Panc1 (cell line): Measurements from ENCODE around the gene KRT26. TPM values are rescaled to one million over a fixed set of nuclear protein-coding genes. Genes with fewer than 3 reads are reported as not detected.

Source experiments
- ATAC-seq: fragments of 200-7000 bp; cut with Tn5 transposase; 2 replicates; pipeline ENCODE4 v1.9.1; 2020; ENCODE audit warnings: mild to moderate bottlenecking, moderate library complexity
- BruUV-seq: library from RNA; stranded (reverse); fragments of 400-500 nt; replicated peaks from 2 replicates; lab custom pipeline; 2021; lab: Mats Ljungman, UMichigan
- CTCF ChIA-PET: fragments of 300-600 bp; sonication (Branson Sonifier 250); formaldehyde crosslinking; loops from one replicate; lab custom pipeline; 2022; ENCODE audit warnings: antibody characterized with exemption; lab: Charles Lee
- POLR2A ChIA-PET: fragments of 300-600 bp; sonication (Branson Sonifier 250); formaldehyde crosslinking; loops from one replicate; lab custom pipeline; 2022; ENCODE audit warnings: antibody characterized with exemption; lab: Charles Lee
- DNase-seq: peaks from one replicate; pipeline ENCODE4 v3.0.0-alpha.2; 2010; ENCODE audit warnings: low read depth, low spot score
- H3K27ac ChIP-seq: 2 replicates; pipeline ENCODE4 v1.5.1; 2011; ENCODE audit warnings: mild to moderate bottlenecking, low read length, inconsistent platforms
- H3K27me3 ChIP-seq: fragments of 200-500 bp; sonication (Bioruptor generic); 2 replicates; pipeline ENCODE4 v1.6.0; 2014; ENCODE audit warnings: low read length, inconsistent platforms; ENCODE audit not compliant: control insufficient read depth, insufficient read depth
- H3K36me3 ChIP-seq: fragments of 200-500 bp; sonication (Bioruptor generic); 2 replicates; pipeline ENCODE4 v1.5.1; 2014; ENCODE audit warnings: inconsistent platforms, mild to moderate bottlenecking, low read length, moderate library complexity; ENCODE audit not compliant: control insufficient read depth, insufficient read depth
- H3K4me1 ChIP-seq: 2 replicates; pipeline ENCODE4 v1.5.1; 2011; ENCODE audit warnings: inconsistent platforms, mild to moderate bottlenecking, low read length, moderate library complexity; ENCODE audit not compliant: control insufficient read depth, insufficient read depth
- H3K4me3 ChIP-seq, 2 experiments: 2 replicates each; pipeline ENCODE4 v1.5.1; 2011 to 2012; ENCODE audit warnings: low read depth in 2 of 2, low read length in 2 of 2, mild to moderate bottlenecking in 2 of 2, inconsistent platforms in 1 of 2, moderate library complexity in 1 of 2
- H3K9me3 ChIP-seq: fragments of 200-500 bp; sonication (Bioruptor generic); 2 replicates; pipeline ENCODE4 v1.5.1; 2014; ENCODE audit warnings: low read depth, mild to moderate bottlenecking, inconsistent platforms, low read length, moderate library complexity; ENCODE audit not compliant: control insufficient read depth, insufficient read depth
- CTCF ChIP-seq: fragments of 450-650 bp; IDR thresholded peaks from 2 replicates; pipeline ENCODE4 v1.5.1; 2017; ENCODE audit warnings: mild to moderate bottlenecking
- POLR2AphosphoS5 ChIP-seq: IDR thresholded peaks from 2 replicates; pipeline ENCODE4 v1.6.1; 2012; ENCODE audit warnings: mild to moderate bottlenecking, low read depth, low read length, moderate library complexity
- REST ChIP-seq, 2 experiments: IDR thresholded peaks; 2 replicates each; pipeline ENCODE4 v1.6.1; 2011 to 2012; ENCODE audit warnings: low read depth in 2 of 2, control low read depth in 1 of 2, low read length in 1 of 2, mild to moderate bottlenecking in 1 of 2, moderate library complexity in 1 of 2; ENCODE audit not compliant: insufficient read depth in 1 of 2
- SIN3A ChIP-seq: IDR thresholded peaks from 2 replicates; pipeline ENCODE4 v1.6.1; 2012; ENCODE audit warnings: low read depth, mild to moderate bottlenecking, low read length, moderate library complexity, borderline replicate concordance; ENCODE audit not compliant: insufficient read depth
- TCF7L2 ChIP-seq: IDR thresholded peaks from 2 replicates; pipeline ENCODE4 v1.6.1; 2011; ENCODE audit warnings: mild to moderate bottlenecking, low read depth, low read length, inconsistent platforms
- in situ Hi-C: cut with HindIII; loops from 2 replicates; pipeline ENCODE4 v1.10.0; 2016; ENCODE audit warnings: low sequenced_read_pairs, low pct_unique_long_range_greater_than_20kb
- intact Hi-C: fragments of 100-400 bp; cut with micrococcal nuclease; formaldehyde crosslinking; loops from one replicate; pipeline ENCODE4 v1.10.0; 2022; ENCODE audit not compliant: unreplicated experiment
- total RNA-seq: library from RNA; stranded (reverse); gene quantifications from one replicate; pipeline ENCODE4 v1.2.1, GENCODE V29; 2021; ENCODE audit not compliant: unreplicated experiment

The KRT26 gene
- total RNA-seq, 1 experiment from 2014 or later = not detected

- ChIA-PET POLR2A (interaction anchor here (0.6 kb wide), 1 partner anchor 624 kb away, joined by 5 read pairs; no protein-coding TSS in a partner anchor), CTCF (interaction anchor here (0.5 to 0.6 kb wide), 2 partner anchors 39 to 1086 kb away, joined by 4 to 6 read pairs; no protein-coding TSS in a partner anchor)
- no TSS peak for BruUV-seq
- Histone ChIP-seq H3K9me3 (no peaks in the 10 kb centered on the region), H3K4me3 (no peak overlapping the region), H3K27me3 (peaks cover 8% of the 10 kb centered on the region), H3K27ac (no peak overlapping the region), H3K4me1 (no peaks in the 10 kb centered on the region), H3K36me3 (no peaks in the 10 kb centered on the region)
- TF ChIP-seq REST (IDR thresholded peaks at IDR 0.05; ENCODE audit: insufficient read depth in 1 of 2, low read depth in 2 of 2, low read length in 1 of 2) (no peak), TCF7L2 (no peak), POLR2AphosphoS5 (no peak), SIN3A (no peak), CTCF (no peak)
- DNase-seq = no peak
- ATAC-seq = no peak
- in situ Hi-C loops (no loop called here), intact Hi-C loops (no loop called here)
Measured at GRCh38 chr17:40753804-40754203, 18.2 kb downstream of the KRT26 start.

GRCh38 chr17:40751065-40751464, 20.9 kb downstream of the KRT26 start:
- Histone ChIP-seq H3K4me3 (no peak overlapping the region), H3K27ac (no peak overlapping the region), H3K36me3 (no peaks in the 10 kb centered on the region), H3K9me3 (no peaks in the 10 kb centered on the region), H3K27me3 (peaks cover 14% of the 10 kb centered on the region), H3K4me1 (no peaks in the 10 kb centered on the region)
- ATAC-seq (no peak), DNase-seq (no peak)
- intact Hi-C loops (no loop called here), in situ Hi-C loops (no loop called here)
- ChIA-PET POLR2A (no interaction called here), CTCF (interaction anchor here (1.0 kb wide), 1 partner anchor 768 kb away, joined by 5 read pairs; the partner anchor contains the start of gene KRT15)
- BruUV-seq = no TSS peak
- no peak for TF ChIP-seq REST (IDR thresholded peaks at IDR 0.05; ENCODE audit: insufficient read depth in 1 of 2, low read depth in 2 of 2, low read length in 1 of 2)
- no peak for TF ChIP-seq SIN3A
- no peak for TF ChIP-seq TCF7L2
- TF ChIP-seq POLR2AphosphoS5 = no peak
- no peak for TF ChIP-seq CTCF
